ENCODE results near the gene ZFHX3.
"Not testable (repeated sequence)": the region's sequence is repeated elsewhere in the genome, so short reads cannot be mapped to it uniquely, and the experiment has no call there.

ZFHX3 gene

GRCh38 chr16:73047536-73048291 is at the start of gene ZFHX3:
ZFHX3 (minus strand) TSS chr16:73048128; CDS start chr16:72960145, 87,983 bp downstream.
- DNase-seq (ENCODE audit: insufficient read length, low spot score): peak; percentile 62

GRCh38 chr16:73096510-73096909 is 48.6 kb upstream of the ZFHX3 start:
- DNase-seq (ENCODE audit: insufficient read length, low spot score): no peak
- no peak for FAIRE-seq

More at GRCh38 chr16:73047536-73048291, at the start of gene ZFHX3:
- FAIRE-seq: no peak

- no peak for FAIRE-seq
Observed at GRCh38 chr16:73095885-73096421, 48.0 kb upstream of the ZFHX3 start.

GRCh38 chr16:73095142-73095820 is 47.4 kb upstream of the ZFHX3 start:
- no peak for DNase-seq (ENCODE audit: insufficient read length, low spot score)
- no peak for FAIRE-seq

More at GRCh38 chr16:73095885-73096421, 48.0 kb upstream of the ZFHX3 start:
- DNase-seq (ENCODE audit: insufficient read length, low spot score): no peak

GRCh38 chr16:73094371-73094770 is 46.4 kb upstream of the ZFHX3 start:
- FAIRE-seq (no peak), DNase-seq (ENCODE audit: insufficient read length, low spot score) (no peak)

- DNase-seq (ENCODE audit: insufficient read length, low spot score) (no peak), FAIRE-seq (no peak)
Observed at GRCh38 chr16:73093146-73094144, 45.5 kb upstream of the ZFHX3 start.

GRCh38 chr16:73092236-73092781 is 44.4 kb upstream of the ZFHX3 start:
- no peak for DNase-seq (ENCODE audit: insufficient read length, low spot score)
- no peak for FAIRE-seq

GRCh38 chr16:73091174-73091573 is 43.2 kb upstream of the ZFHX3 start:
- DNase-seq (ENCODE audit: insufficient read length, low spot score): no peak
- no peak for FAIRE-seq

GRCh38 chr16:73089420-73089819 is 41.5 kb upstream of the ZFHX3 start:
- FAIRE-seq (no peak), DNase-seq (ENCODE audit: insufficient read length, low spot score) (no peak)

GRCh38 chr16:73086108-73086507 is 38.2 kb upstream of the ZFHX3 start:
- FAIRE-seq: no peak
- no peak for DNase-seq (ENCODE audit: insufficient read length, low spot score)

GRCh38 chr16:73083271-73083670 is 35.3 kb upstream of the ZFHX3 start:
- FAIRE-seq (no peak), DNase-seq (ENCODE audit: insufficient read length, low spot score) (no peak)

GRCh38 chr16:73082634-73083051 is 34.7 kb upstream of the ZFHX3 start:
- not testable (repeated sequence) for FAIRE-seq; DNase-seq (ENCODE audit: insufficient read length, low spot score)

- DNase-seq (ENCODE audit: insufficient read length, low spot score): no peak
- no peak for FAIRE-seq
Observed at GRCh38 chr16:73080931-73081330, 33.0 kb upstream of the ZFHX3 start.

GRCh38 chr16:73076324-73076810 is 28.4 kb upstream of the ZFHX3 start:
- no peak for FAIRE-seq
- no peak for DNase-seq (ENCODE audit: insufficient read length, low spot score)

- FAIRE-seq: no peak
- no peak for DNase-seq (ENCODE audit: insufficient read length, low spot score)
Observed at GRCh38 chr16:73074382-73074781, 26.5 kb upstream of the ZFHX3 start.

GRCh38 chr16:73072051-73072450 is 24.1 kb upstream of the ZFHX3 start:
- FAIRE-seq; DNase-seq (ENCODE audit: insufficient read length, low spot score): not testable (repeated sequence)

GRCh38 chr16:73071131-73071940 is 23.4 kb upstream of the ZFHX3 start:
- FAIRE-seq (no peak), DNase-seq (ENCODE audit: insufficient read length, low spot score) (no peak)

GRCh38 chr16:73069581-73070262 is 21.8 kb upstream of the ZFHX3 start:
- FAIRE-seq (no peak), DNase-seq (ENCODE audit: insufficient read length, low spot score) (no peak)
